Transverse colon (tissue), 4 donors: Measurements from ENCODE around the gene GBE1.

ENCODE experiments used
- CTCF ChIP-seq, 5 experiments: fragments of 200-600 bp in 3 of 5; fragments of 450-650 bp in 2 of 5; sonication (generic) in 3 of 5; IDR thresholded peaks; 1 replicate in 2 of 5; 2 replicates in 3 of 5; pipeline ENCODE4 v1.5.1; 2016 to 2017; ENCODE audit warnings: antibody characterized with exemption in 5 of 5, inconsistent platforms in 3 of 5, mild to moderate bottlenecking in 2 of 5, moderate library complexity in 1 of 5
- EP300 ChIP-seq: sonication (generic); formaldehyde crosslinking; IDR thresholded peaks from one replicate; pipeline ENCODE4 v1.6.1; 2017; ENCODE audit warnings: antibody characterized with exemption, low read depth
- POLR2A ChIP-seq: fragments of 450-650 bp; IDR thresholded peaks from one replicate; pipeline ENCODE4 v1.6.1; 2016; ENCODE audit warnings: antibody characterized with exemption, mild to moderate bottlenecking, moderate library complexity
- POLR2AphosphoS5 ChIP-seq, 3 donors: sonication (generic); formaldehyde crosslinking; IDR thresholded peaks; one replicate each; pipeline ENCODE4 v1.6.1; 2016; ENCODE audit warnings: antibody characterized with exemption in 3 of 3

DNA sequence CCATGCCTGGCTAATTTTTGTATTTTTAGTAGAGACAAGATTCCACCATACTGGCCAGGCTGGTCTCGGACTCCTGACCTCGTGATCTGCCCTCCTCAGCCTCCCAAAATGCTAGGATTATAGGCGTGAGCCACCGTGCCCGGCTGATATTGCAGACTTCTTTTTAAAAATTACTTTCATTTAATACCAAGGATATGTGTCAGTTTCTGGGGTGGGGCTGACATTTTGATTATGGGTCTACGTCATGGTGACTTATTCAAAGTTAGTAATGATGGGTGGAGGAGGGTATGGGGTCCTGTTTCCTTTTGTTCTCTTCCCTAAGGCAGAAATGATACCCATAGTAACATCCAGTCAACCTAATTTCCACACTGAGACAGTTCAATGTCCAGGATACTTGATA is 34.7 kb downstream of the GBE1 start:
- TF ChIP-seq CTCF (IDR thresholded peaks at IDR 0.05) (no peak), EP300 (no peak), POLR2A (no peak), POLR2AphosphoS5 (IDR thresholded peaks at IDR 0.05) (no peak)
